Stimulated activated CD4-positive, alpha-beta T cell treated with anti-CD3 and anti-CD28 coated beads, Interleukin-15, amount 100 ng/mL, for 24 hours (primary cell): ENCODE results near the gene GFRA1.

ENCODE experiments used
- DNase-seq: peaks from one replicate; pipeline ENCODE4 v3.0.0-alpha.2; 2020

GFRA1 gene

DNA sequence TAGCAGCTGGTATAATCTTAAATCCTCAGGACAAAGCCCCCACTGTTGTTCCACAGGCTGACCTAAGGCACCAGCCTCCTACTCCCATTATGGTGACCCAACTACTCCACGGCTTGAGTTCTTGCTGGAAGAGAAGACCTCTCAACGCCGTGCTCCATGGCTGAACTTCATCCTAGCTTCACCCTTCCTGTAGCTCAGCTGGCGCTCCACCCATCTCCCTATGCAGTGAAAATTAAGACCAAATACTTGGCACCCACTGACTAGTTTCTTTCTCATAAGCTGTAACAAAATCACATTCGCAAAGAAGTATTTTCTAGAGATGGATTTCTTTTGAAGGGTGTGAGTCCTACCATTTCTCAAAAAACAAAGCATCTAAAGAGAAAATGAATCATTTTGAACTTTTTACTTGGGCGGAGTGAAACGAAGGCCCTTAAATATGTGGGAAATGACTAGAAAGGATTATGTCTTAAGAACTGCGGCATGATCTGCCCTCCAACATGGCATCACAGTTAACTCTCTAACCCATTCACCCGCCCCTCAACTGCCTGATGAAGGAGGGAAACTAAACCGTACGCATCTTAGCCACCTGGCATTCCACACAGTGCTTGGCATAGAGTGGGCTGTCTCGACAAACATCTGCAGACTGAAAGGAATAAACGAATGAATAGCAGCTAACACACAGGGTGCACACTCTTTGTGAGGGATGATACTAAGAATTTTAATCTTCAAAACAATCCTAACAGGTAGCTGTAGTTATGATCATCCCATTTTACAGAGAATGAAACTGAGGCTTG is 32.7 kb downstream of the GFRA1 start:
- DNase-seq = no peak

DNA sequence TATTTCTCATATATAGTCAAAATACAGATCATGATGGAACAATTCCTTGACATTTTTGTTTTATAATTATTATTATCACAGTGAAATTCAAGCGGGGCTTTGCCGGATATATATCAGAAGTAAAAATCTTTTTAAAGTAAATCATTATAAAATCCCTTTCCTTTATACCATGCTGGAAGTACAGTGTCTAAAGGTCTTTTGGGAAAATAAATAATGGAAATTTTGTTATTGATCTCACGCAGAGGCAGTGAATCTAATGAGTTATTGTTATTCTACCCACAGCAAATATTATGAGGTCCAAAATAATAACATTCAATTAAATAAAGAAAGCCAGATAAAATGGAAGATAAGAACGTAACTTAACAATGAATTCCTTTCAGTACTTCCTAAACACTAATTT is 33.8 kb downstream of the GFRA1 start:
- DNase-seq = no peak

DNA sequence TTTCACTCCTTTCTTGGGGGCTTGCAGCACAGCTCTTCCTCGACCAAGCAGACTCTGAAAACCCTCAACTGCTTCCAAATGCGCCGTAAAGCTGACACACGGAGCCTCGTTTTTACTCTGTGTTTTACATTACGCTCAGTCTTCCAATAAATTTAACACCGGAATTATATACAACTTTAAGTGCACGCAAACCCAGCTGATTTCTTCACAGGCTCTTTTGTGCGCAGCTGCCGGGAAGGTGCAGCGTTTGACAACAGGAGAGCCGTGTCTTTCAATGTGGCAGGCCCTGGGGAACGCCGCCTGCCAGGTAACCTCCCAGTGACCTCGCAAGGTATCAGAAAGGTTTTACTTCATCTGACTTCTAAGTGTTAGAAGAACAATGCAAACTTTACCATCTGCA is 35.0 kb downstream of the GFRA1 start:
- DNase-seq = no peak

DNA sequence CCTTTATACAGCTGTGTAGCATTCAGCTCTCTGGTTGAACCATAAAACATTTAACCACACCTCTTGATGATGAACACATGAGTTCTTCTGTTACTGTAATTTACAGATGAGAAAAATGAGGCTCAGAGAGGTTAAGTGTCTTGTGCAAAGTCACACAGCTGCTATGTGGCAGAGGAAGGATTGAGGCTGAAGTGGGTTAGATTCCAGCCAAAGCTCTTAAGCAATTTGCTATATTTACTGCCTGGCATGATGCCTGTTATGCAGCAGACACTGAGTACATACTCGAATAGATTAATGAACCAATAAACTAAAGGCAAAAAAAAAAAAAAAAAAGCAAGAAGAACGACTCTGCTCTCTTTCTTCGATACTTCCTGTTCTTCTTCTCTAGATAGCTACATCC is 35.7 kb downstream of the GFRA1 start:
- no peak for DNase-seq

DNA sequence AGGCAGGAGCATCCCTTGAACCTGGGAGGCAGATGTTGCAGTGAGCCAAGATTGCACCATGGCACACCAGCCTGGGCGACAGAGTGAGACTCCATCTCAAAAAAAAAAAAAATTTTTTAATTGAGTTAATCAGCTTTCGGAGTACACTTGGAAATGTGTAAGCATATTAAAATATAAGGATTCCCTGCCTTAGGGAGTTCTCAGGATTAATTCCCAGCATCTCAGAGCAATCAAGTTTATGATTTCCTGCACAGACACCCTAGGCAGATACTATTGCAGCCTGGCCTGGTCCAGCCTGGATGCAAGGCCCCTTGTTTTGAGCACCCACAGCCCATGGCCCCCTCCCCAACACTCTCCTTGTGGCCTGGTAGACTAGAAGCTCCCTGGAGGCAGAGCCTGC is 39.8 kb downstream of the GFRA1 start:
- no peak for DNase-seq

DNA sequence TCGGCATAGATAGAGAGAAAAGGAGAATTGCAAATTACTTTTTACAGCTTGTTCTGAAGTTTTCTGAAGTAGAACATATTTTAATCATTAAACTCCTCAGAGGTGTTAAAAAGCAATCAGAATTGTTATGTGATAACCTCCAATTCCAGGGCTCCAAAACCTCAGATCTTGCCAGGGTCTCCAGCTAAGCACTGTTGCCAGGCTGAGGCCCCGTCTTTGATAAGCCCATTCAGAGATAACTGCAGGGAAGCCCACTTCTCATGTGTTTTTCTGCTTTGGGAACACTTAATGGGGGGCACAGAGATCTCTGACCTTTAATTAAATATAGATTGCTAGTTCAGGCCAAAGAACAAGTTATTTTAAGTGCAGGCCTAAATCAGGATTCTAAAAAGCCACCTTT is 40.4 kb downstream of the GFRA1 start:
- no peak for DNase-seq

DNA sequence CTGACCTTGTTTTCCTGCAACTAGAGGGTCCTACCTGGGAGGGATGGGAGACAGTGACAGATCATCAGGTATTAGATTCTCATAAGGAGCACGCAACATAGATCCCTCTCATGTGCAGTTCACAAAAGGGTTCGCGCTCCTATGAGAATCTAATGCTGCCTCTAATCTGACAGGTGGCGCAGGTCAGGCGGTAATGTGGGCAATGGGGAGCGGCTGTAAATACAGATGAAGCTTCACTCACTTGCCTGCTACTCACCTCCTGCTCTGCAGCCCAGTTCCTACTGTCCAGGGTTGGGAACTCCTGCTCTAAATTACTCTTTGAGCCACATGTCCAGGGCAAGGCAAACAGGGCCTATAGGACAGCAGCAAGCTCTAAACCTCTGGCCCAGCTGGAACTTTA is 46.2 kb downstream of the GFRA1 start:
- no peak for DNase-seq

DNA sequence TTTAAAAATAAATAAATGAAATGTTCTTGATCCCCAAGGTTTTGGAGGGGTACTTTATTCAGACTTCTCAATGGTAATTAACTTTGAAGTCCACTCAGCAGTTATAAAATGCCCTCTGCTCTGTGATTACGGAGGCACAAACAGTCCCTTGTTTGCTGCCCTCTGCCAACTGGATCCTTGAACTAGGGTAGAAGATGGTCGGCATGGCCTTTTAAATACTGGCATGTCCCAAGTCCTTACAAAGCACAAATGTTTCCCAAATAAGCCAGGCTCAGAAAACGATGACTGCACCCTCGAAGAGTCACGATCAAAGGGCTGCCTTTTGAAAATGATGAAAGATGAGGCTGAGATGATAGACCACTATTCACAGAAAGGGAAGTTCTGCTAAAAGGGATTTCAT is 47.0 kb downstream of the GFRA1 start:
- DNase-seq = no peak

DNA sequence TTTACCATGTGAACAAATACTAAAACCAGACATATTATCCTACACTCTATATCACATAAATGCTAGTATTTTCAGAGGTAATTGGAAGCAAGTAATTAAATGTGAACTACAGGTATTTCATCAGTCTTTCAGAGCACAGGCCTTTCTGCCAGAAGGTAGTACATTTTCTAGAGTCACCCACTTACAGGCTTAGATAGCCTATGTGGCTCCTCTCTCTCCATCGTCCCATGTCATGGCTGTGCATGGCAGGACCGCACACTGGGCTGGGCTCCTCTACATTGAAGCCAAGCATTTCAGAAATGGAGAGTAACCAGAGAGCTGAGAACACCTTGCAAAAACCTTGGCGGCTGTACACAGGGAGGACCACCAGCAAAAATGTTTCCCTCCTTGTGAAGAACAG is 49.7 kb downstream of the GFRA1 start:
- DNase-seq = no peak

DNA sequence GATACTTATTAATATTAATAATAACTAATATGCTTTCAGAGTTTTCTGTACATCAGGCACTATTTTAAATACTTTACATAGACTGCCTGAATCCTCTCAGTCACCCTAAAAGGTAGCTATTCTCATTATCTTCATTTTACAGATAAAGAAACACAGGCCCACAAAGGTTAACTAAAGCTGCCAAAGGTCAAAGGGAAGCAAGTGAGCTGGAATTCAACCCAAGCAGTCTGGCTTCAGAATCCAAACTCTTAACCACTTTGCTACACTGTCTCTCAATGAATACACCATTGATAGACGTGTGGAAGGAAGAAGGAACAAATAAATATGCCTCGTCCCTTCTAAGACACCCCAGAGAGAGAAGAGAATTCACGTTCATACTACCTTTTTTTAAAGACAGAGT is 52.0 kb downstream of the GFRA1 start:
- no peak for DNase-seq

DNA sequence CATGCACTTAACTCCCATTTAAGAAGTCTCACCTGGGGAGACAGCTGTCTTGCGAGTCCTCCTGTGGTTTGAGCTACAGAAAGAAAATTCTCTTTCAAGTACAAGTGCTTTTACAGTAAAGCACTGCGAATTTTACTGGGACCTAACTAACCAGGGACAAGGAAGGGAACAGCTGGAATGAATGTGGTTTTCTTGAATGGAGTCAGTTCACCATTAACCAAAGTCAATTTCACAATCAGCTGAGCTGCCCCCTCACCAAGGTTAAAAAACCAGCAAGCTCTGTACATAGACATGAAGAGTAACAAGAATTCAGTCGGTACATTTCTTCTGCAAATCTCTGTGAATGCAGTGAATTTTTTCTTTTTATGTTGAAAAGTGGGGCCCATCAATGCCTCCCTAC is 56.3 kb downstream of the GFRA1 start:
- DNase-seq = no peak

DNA sequence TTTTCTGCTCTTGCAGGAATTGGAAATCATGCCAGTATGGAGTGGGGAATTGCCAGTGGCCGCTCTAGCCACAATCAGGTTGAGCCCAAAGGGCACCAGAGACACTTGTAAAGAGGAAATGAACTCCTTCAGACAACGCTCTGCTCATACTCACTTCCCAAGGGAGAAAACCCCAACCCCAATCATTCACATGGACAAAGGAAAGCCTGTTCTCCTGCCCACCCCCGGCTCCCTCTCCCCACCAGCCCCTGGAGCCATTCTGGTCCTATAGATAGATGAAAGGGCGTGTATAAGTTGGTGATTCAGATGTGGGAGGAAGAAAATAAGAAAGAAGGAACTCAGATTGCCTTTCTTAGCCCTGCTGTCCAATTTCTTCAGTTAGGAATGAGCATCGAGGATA is 57.4 kb downstream of the GFRA1 start:
- DNase-seq = no peak

DNA sequence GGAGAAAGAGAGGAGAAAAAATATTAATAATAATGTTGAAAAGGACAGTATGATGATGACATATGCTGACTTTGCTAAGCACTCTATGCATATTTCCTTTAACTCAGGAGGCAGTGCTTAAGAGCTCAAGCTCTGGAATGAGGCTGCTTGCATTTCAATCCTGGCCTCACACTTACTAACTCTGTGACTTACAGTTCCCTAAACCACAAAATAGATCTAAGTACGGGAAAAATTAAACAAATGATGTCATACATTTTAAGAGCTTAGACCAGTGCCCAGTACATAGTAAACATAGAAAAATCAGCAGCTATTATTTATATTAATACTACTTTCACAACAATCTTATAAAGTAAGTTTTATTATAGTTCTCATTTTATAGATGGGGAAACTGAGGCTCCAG is 61.3 kb downstream of the GFRA1 start:
- no peak for DNase-seq

DNA sequence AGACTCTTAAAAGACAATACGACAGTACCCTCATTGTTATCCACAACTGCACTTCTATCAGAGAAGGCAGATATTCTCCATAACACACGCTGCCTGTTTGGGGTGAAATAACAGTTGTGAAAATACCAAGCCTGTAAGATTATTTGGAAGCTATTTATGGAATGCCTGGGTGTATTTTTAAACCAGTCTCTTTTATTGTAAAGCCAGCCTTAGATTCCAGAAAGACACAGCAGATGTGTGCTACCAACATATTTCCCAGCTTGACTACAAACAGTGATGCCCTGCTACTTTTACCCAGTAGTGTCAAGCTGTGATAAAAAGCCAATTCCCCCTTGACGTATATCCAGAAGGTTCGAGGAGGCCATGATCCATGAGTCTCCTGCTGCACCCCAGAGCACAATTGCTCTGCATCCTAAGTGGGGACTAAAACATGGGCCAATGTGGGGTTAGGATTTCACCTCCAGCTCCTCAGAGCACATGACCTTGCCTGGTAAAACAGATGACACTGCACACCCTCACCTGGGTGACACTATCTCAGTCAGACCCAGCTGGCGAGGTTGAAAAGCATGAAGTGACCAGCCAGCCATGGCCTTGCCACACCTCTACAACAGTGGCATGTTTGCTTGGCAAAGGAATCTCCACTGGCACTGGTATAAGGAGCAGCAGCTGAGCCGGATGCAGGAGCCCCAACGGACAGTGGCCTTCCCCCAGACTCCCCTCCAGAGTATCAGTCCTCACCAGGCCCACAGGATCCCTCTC is 62.2 kb downstream of the GFRA1 start:
- no peak for DNase-seq

DNA sequence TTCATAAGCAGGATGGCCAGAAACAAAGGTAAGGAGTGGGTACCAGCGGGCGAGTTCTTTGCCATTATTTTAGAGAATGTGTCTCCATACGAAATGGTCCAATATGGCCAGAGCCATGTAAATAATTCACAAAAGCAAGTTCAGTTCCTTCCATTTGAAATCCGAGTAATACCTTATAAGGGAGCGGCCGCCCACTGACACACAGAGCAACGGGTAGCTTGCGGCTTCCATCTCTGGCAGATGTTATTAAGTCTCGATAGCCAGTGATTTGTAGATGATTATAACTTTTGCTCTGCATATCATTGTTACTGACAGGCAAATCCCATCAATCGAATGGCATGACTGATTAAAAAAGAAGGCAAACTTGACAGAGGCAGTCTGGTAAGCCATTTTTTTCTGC is 63.2 kb downstream of the GFRA1 start:
- no peak for DNase-seq

DNA sequence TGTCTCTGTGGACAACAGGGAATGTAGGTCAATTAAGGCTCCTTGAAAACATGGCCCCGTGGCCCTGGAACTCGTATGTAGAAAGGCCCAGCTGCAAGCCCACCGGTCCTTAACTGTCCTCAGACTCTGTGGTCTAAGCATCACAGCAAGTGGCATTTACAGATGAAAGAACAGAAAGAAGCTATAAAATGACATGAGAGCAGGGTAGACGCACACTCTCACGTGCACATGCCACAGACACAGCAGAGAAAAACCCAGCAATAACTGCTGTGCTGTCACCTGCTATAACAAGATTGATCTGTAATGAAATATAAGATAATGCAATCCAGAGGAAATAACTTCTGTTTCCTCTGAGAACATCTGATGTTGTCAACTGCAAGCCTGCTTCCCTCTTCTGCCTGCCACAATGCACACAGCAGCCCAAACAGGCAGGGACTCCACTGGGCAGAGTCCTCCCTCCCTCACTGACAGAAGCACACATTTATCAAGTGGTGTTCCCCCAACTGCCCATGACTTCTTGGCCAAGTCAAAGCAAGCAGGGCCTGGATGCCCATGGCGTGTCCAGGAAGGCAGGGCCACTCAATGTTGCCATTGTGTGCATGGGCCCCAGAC is 63.9 kb downstream of the GFRA1 start:
- DNase-seq = no peak

DNA sequence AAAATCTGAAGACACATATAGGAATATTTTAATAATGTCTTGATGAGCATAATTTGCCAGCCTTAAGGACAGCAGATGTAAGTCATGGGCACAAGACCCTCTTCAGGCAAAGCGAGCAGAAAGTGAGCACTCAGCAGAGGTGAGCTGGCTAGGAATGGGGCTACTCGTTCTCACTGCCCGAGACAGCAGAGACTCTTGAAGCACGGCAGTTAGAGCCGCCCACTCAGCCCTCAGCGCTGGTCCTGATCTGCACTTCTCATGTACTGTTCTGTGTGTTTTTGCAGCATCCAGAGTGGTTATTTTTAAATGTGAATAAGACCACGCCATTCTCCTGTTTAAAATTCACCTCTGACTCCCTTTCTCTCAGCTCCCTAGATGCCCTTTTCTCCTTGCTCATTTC is 65.3 kb downstream of the GFRA1 start:
- no peak for DNase-seq

DNA sequence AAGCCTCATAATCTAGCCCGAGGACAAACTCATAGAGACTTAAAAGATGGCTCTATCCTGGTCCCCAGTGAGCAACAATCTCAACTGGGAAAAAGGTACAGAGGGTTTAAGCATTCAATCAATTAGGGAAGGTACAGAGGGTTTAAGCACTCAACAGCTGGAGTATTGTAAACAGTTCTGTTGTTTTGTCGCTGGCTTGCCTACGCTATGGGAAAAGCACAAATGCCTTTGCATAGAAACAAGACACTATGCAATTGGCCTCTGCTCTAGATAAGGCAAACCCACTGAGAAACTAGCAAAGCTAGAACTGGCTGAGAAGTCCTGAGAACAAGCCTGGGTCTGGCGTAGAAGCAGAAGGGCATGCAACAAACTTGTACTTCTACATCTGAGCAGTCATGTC is 69.3 kb downstream of the GFRA1 start:
- DNase-seq = no peak

DNA sequence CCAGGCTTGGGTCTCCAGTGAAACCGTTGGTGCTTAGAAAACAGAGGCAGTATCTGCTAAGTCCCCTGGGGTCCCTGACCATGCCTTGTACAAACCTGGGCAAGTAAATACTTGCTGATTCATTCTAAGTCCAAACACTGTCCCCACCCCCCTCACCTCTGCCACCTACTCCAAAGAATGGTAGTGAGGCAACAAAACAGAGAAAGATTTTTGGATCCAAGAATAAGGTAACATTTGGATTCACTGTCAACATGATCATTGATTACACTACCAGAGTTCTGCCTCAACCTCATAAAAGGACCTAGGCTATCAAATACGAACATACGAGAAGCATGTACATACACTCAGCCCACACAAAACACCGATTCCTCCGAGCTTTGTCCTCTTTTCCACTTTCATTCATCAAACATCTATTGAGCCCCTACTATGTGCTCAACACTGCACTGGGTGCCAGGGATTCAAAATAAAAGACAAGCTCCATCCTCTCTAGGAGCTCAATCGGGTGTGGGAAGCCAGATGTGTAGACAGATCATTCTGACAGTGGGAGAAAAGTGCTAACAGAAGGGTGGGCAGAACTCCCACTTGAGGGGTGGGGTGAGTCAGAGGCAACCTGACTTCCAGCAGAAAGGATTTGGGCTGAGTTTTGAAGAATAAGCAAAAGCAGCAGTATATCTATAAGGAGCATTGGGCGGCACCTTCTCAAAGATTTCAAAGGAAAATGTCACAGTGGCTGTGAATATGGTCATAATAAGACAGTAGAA is 71.2 kb downstream of the GFRA1 start:
- no peak for DNase-seq

DNA sequence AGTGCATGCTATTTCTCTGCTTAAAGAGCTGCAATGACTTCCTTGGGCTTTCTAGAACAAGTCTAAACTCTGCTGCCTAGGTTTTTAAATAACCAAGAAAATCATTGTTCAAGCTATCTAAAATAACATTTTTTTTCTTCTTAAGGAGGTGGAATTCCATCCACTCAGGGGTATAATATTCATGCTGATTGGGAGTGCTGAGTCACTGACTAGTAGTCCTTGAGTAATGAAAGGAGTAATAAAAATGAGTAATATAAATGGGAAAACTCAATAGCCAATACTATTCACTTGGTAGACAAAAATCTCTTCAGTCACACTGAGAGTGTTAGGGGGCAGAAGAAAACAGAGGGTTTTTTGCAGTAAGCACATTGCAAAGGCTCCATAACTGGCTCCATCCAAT is 72.0 kb downstream of the GFRA1 start:
- DNase-seq = no peak

DNA sequence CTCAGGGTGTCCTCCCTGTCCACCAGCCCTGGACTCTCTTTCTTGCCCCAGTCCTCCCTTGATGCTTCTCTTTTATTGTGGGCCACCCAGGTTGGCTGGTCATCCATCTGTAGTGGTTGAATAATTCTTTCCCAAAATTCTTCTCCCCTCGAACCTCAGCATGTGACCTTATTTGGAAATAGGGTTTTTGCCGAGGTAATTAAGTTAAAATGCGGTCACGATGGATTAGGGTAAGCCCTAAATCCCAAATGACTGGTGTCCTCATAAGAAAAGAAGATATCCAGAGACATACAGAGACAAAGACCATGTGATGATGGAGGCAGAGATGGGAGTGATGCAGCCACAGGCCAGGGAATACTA is 74.3 kb downstream of the GFRA1 start:
- no peak for DNase-seq

DNA sequence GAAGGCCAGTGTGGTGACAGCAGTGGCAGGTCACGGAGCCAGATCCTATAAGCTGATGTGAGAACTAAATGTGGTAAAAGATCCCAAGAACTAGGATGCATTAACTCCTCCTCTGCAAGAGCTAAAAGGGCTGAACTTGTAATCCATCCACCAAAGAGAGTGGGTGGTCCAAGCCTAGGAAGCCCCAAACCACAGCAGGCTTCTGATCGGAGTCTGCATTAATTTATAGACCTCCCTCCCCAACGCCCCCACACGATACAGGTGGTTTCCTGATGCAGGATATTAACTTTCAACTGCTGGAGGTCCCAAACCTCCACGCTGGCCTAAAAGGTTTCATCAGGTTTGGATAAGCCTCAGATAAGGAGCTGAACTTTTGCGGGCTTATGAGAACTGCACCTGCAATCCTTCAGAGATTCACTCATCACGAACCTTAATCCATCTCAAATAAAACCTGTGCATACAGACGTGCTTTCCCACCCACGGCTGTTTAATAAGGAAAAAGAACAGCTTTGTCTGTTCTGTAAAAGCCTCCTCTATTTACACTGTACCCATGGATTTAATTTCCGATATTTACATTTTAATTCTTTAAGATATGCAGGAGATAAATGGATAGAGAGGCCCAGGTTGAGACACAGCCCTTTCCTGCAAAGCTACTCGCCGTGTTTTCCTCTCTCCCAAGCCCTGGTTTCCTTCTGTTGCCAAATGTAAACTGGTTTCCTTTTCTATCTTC is 74.9 kb downstream of the GFRA1 start:
- no peak for DNase-seq

DNA sequence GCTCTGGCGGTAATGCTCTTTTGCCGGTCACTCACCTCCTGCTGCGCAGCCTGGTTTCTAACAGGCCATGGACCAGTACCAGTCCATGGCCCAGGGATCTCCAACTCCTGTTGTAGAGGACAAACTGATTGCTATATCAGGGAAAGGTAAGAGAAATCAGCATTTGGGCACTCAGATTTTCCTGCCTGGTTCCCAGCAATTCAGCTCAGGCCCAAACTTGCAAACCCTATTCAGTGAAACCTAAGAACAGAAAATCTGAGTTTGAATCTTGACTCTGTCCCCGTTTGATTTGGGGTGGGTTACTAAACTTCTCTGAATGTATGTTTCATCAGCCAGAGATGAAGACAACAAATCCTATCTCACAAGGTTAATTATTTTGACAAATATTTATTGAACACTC is 77.4 kb downstream of the GFRA1 start:
- no peak for DNase-seq
